ENCODE measurements around the gene KDM4B.
A peak's percentile ranks its signal among the peaks of the same experiment; 100 is the strongest.
"Not testable (repeated sequence)": the region's sequence is repeated elsewhere in the genome, so short reads cannot be mapped to it uniquely, and the experiment has no call there.

The KDM4B gene

GRCh38 chr19:4968462-4969291 lies at the start of gene KDM4B:
Gene KDM4B, plus strand, starts transcription at chr19:4969113. Its CDS starts 63,778 bp downstream, at chr19:5032891.
- peak; percentile 95 to 97 for DNase-seq (ENCODE audit: low read depth in 2 of 2)

DNA sequence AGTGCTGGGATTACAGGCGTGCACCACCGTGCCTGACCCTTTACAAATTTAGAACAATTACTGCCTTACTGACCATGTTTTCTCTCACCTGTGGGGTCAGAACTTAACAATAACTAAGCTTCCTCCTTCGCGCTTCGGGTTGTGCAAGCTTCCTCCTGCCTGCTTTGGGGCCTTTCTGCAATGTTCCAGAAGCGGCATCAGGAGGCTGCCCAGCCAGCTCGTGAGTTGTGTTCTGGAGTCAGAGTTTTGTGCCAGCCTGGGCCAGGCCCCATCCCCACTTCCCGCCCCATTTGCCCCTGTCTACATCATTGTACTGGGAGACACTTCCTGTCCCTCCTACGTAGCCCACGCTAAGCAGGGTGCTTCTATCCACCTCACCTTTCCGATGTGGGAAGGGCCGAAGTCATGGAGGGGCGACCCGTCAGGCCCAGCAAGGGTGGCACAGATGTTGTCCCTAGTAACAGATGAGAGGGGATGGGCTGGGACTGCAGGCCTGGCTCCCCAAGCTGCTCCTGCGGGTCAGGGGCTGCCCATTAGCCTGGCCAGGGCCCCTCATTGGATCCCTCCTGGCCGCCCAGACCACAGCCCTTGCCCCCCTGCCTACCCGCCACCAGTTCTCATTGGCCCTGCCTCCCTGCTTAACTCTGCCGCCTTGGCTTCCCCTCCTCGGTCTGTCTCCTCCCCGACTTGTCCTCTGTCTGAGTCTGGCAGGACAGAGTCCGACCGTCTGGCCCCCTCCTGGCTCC lies 46.2 kb upstream of the KDM4B start:
- DNase-seq (ENCODE audit: low read depth in 2 of 2), result no peak

DNA sequence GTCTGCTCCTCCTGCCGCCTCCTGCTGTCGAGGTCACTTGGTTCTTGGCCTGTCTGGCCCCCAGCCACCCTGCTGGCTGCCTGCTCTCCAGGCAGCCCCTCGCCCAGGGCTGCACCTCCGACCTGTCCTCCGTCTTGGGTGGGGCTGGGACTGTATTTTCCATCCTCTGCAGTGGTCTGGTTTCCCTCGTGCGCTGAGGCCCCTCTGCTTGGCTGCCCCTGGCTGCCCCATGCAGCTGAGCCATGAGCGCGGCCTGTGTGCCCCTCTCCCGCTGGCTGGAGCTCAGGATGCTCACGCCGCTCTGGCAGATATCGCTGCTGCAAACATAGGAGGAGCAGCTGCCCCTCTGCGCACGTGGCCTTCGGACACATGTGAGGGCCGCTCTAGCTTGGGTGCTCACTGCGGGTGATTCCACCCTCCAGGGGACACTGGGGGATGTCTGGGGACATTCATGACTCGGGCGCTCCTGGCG lies 45.6 kb upstream of the KDM4B start:
- no peak for DNase-seq (ENCODE audit: low read depth in 2 of 2)

DNA sequence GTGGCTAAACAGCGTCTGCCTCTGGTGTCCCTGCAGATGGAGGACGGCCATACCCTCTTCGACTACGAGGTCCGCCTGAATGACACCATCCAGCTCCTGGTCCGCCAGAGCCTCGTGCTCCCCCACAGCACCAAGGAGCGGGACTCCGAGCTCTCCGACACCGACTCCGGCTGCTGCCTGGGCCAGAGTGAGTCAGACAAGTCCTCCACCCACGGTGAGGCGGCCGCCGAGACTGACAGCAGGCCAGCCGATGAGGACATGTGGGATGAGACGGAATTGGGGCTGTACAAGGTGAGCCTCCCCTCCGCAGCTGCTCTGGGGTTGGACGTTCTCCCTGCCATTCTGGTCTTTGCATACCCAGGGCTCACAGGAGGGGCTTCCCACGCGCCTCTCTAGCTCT lies 39.7 kb upstream of the KDM4B start:
- DNase-seq (ENCODE audit: low read depth in 2 of 2), result no peak

DNA sequence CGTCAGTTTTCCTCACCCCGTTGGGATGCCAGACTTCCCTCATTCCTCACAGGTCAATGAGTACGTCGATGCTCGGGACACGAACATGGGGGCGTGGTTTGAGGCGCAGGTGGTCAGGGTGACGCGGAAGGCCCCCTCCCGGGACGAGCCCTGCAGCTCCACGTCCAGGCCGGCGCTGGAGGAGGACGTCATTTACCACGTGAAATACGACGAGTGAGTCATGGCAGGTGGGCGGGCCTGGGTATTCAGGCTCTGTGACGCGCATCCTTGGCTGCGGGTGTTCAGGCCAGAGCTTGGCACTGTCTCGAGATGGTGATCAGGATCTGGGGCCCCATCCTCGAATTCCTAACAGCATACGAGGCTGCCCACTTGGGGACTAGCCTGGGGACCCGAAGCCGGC lies 38.2 kb upstream of the KDM4B start:
- DNase-seq (ENCODE audit: low read depth in 2 of 2), result no peak

- no peak for DNase-seq (ENCODE audit: low read depth in 2 of 2)
Observed at GRCh38 chr19:4932711-4933110, 36.2 kb upstream of the KDM4B start.

GRCh38 chr19:4933528-4933927 lies 35.4 kb upstream of the KDM4B start:
- DNase-seq (ENCODE audit: low read depth in 2 of 2), result no peak

GRCh38 chr19:4935444-4935843 lies 33.5 kb upstream of the KDM4B start:
- DNase-seq (ENCODE audit: low read depth in 2 of 2), result no peak

DNA sequence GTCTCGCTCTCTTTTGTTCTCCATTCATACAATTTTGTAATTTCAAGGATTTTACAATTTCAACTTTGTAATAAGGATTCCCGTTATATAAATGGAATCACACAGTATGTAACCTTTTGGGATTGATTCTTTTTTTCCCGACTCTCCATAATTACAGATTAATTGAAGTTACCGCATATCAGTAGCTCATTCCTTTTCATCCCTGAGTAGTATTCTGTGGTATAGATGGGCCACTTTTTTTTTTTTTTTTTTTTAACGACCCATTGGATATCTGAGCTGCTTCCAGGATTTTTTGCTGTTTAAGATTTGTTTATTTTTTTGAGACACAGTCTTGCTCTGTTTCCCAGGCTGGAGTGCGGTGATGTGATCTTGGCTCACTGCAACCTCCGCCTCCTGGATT lies 31.9 kb upstream of the KDM4B start:
- DNase-seq (ENCODE audit: low read depth in 2 of 2), result no peak

DNA sequence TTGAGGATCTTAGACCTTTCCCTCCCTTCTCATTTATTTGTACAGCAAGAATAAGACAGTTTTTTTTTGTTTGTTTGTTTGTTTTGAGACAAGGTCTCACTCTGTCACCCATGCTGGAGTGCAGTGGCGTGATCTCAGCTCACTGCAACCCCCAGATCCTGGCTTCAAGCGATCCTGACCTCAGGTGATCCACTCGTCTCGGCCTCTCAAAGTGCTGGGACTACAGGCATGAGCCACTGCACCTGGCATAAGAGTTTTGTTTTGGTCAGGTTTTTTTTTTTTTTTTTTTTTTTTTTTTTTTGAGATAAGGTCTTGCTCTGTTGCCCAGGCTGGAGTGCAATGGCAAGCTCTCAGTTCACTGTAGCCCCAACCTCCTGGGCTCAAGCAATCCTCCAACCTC lies 30.5 kb upstream of the KDM4B start:
- DNase-seq (ENCODE audit: low read depth in 2 of 2), result not testable (repeated sequence)

GRCh38 chr19:4939466-4939865 lies 29.4 kb upstream of the KDM4B start:
- no peak for DNase-seq (ENCODE audit: low read depth in 2 of 2)

- not testable (repeated sequence) for DNase-seq (ENCODE audit: low read depth in 2 of 2)
Observed at GRCh38 chr19:4941638-4942169, 27.2 kb upstream of the KDM4B start.

GRCh38 chr19:4950650-4951049 lies 18.3 kb upstream of the KDM4B start:
- DNase-seq (ENCODE audit: low read depth in 2 of 2), result not testable (repeated sequence)

DNA sequence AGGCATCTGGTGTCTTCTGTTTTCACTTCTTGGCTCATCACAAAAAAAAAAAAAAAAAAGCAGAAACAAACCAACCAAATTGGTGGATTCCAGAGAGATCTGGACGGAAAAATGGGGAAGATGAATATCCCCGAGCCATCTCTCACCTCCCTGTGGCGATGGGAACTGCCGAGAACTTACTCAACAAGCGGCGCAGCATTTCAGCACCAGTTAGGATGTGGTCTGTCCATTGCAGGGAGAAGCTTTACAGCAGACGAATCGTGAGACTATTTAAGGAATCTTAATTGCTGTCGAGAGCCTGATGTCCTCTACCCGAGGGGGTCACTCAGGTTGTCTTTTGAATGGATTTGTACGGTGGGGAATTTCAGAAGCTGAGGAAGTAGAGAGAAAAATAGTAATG lies 17.3 kb upstream of the KDM4B start:
- no peak for DNase-seq (ENCODE audit: low read depth in 2 of 2)

- DNase-seq (ENCODE audit: low read depth in 2 of 2), result no peak
Observed at GRCh38 chr19:4952945-4953344, 16.0 kb upstream of the KDM4B start.

DNA sequence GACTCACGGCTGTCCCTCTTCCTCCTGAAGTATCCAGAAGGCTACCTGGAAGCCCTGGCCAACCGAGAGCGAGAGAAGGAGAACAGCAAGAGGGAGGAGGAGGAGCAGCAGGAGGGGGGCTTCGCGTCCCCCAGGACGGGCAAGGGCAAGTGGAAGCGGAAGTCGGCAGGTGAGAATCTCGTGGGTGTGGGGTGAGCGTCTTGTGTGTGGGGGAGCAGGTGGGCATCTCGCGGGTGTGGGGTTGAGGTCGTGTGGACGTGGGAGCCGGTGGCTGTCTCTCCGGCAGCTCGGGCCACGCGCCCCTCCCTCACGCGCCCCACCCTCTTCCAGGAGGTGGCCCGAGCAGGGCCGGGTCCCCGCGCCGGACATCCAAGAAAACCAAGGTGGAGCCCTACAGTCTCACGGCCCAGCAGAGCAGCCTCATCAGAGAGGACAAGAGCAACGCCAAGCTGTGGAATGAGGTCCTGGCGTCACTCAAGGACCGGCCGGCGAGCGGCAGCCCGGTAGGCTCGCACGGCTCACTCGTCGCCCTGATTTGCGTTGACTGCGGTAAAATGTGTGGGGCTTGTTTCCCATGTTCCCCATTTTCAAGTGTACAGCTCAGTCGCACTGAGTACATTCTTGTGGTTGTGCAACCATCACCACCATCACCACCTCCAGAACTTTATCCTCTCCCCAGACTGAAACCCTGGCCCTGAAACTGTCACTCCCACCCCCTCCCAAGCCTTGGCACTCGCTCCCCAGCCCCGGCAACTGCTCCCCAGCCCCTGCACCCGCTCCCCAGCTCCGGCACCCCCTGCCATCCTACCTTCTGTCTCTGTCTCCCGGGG lies 14.4 kb upstream of the KDM4B start:
- not testable (repeated sequence) for DNase-seq (ENCODE audit: low read depth in 2 of 2)

DNA sequence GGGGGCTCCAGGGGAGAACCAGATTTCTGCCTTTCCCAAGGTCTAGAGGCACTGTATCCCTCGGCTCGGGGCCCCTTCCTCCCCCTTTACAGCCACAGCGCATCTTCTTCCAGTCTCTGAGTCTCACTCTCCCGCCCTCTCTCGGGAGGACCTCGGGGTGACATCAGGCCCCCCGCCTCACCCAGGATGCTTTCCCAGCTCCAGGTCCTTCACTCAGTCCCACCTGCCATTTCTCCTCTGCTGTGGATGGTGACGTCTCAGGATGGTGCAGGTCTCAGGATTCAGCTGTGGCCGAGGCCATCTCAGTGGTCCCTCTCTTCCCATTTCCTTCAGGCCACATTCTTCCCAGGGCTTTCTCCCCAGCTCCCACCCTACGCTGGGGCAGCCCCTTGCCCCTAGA lies 13.6 kb upstream of the KDM4B start:
- DNase-seq (ENCODE audit: low read depth in 2 of 2), result no peak

DNA sequence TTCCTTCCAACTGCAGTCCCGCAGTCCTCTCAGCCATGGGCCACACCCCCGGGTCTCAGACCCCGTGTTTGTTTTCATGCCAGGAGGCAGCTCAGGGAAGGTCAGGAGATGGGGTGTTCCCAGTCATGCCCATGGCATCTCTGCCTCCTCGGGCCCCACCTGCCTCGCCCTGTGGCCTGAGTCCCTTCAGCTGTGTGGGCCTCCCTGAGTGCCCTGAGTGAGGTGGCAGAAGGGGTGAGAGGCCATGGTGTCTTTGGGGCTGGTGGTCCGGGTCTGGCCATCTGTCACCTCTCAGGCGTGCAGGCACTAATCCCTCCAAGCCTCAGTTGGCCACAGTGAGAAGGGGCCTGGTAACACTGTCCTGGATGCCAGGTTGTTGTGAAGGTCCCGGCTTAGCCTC lies 10.9 kb upstream of the KDM4B start:
- DNase-seq (ENCODE audit: low read depth in 2 of 2), result no peak

- no peak for DNase-seq (ENCODE audit: low read depth in 2 of 2)
Observed at GRCh38 chr19:4962085-4962619, 6.8 kb upstream of the KDM4B start.

- no peak for DNase-seq (ENCODE audit: low read depth in 2 of 2)
Observed at GRCh38 chr19:4965061-4965460, 3.9 kb upstream of the KDM4B start.

GRCh38 chr19:4966591-4966990 lies 2.3 kb upstream of the KDM4B start:
- DNase-seq (ENCODE audit: low read depth in 2 of 2), result no peak

Data from stimulated activated CD4-positive, alpha-beta T cell treated with anti-CD3 and anti-CD28 coated beads, Interleukin-12 subunit alpha, Interleukin-12 subunit beta, amount 100 ng/mL, for 24 hours (primary cell).